ENCODE measurements around the gene INMT.
"Not testable (repeated sequence)": the region's sequence is repeated elsewhere in the genome, so short reads cannot be mapped to it uniquely, and the experiment has no call there.

Gene INMT

GRCh38 chr7:30751696-30752273 is at the start of gene INMT:
Gene INMT (plus strand): TSS chr7:30752135. CDS start chr7:30752151, 16 bp downstream.
- DNase-seq: no peak

- DNase-seq: no peak
These were observed 49.7 kb upstream of the INMT start for GRCh38 chr7:30702200-30702599.

DNA sequence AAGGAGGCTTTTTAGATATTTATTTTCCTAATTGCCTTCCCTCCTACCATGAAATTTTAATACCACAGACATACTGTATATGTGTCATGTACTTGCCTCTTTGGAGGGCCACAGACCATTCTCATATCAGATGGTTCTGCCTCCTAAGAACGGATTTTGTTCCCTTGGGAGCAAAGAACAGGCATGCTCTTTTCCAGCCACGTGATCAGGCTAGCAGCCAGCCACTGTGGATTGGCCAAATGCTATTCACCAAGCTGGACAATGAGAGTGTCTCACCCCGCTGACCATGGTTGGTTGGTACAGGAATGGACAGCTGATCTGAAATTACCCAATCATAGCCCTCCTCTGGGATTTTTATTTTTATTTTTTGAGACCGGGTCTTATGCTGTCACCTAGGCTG is 48.2 kb upstream of the INMT start:
- no peak for DNase-seq

GRCh38 chr7:30705008-30705407 is 46.9 kb upstream of the INMT start:
- no peak for DNase-seq

DNA sequence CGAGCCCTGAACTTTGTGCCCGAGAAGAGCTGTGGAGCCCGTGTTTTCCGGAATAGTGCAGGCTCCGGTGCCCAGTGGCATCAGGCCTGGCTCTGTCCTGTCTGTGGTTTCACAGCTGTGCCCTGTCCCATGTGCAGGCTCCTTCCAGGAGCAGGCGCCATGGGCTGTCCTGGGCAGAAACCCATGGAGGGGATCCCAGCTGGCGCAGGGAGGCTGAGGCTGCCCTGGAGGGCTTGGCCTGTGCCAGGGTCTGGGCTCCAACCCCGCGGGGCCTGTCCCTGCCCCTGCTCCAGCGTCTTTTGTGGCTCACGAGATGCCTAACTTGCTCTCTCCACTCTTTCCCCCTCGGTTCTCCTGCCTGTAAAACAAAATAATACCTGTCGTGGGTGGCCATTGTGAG is 46.3 kb upstream of the INMT start:
- DNase-seq: no peak

- DNase-seq: no peak
These were observed 45.6 kb upstream of the INMT start for GRCh38 chr7:30706316-30706715.

GRCh38 chr7:30706908-30707307 is 45.0 kb upstream of the INMT start:
- DNase-seq: no peak

- DNase-seq: no peak
These were observed 44.3 kb upstream of the INMT start for GRCh38 chr7:30707391-30708357.

DNA sequence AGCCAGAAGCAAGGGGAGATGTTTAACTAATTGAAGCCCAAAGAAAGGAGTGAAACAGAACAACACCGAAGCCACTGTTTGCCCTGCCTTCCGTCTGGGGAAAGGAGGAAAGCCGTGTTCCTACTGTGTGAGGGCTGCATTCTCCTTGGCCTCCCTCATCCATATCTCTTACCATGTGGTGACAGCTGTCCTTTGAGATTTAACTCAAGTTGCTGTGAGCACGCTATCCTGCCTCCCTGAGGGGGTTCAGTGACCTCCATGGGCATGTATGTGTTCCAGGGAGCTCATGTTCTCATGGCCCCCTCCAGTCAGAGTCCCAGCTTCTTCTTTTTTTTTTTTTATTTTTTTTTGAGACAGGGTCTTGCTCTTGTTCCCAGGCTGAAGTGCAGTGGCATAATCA is 43.5 kb upstream of the INMT start:
- no peak for DNase-seq

DNA sequence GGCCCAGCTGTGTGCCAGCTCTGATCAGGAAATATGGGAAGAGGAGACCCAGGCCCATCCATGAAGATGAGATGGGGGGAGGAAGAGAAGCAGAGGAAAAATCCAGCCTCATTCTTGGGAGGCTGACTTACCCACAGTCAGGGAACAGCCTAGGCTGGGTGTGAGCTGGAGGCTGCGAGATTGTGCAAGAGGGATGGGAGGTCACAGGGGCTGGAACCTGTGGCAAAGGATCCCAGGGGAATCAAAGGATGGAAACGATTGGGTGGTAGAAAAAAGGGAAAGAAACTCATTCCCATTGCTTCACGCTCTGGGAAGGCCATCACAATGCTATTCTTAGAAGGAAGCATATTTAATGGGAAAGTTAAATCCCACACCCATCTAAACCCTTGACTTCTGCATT is 43.0 kb upstream of the INMT start:
- peak; percentile 33 for DNase-seq

DNA sequence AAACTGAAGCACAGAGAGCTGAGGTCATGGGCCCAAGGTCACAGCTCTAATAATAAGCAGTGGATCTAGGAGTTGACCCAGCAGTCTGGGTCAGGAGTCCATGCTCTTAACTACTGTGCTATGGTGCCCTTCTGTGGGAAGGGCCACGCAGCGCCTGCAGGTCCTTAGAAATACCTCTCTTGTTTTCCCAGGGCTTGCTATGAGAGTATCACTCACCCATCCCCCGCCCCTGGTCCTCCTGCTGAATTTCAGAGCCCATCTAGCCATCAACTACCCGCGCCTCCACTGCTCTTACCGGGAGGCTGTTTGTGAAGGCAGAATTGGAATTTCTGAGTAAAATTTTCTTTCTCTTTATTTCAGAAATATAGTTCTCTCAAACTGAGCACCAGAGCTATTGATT is 42.4 kb upstream of the INMT start:
- DNase-seq: no peak

GRCh38 chr7:30710669-30711068 is 41.3 kb upstream of the INMT start:
- DNase-seq: no peak

GRCh38 chr7:30713392-30713791 is 38.5 kb upstream of the INMT start:
- no peak for DNase-seq

GRCh38 chr7:30714129-30714528 is 37.8 kb upstream of the INMT start:
- no peak for DNase-seq

- no peak for DNase-seq
These were observed 34.8 kb upstream of the INMT start for GRCh38 chr7:30717181-30717580.

- DNase-seq: not testable (repeated sequence)
These were observed 32.5 kb upstream of the INMT start for GRCh38 chr7:30719434-30719833.

DNA sequence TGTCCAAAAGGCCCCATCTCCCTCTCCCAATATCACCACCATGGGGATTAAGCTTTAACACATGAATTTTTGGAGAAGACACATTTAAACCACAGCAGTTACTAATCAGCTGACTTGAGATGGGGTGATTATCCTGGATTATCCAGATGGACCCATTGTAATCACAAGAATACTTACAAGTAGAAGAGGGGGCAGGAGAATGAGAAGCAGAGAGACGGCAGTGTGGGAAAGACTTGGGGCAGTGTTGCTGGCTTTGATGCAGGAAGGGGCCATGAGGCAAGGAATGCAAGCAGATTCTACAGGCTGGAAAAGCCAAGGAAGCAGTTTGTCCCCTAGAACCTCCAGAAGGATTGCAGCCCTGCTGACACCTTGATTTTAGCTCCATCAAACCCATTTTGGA is 30.7 kb upstream of the INMT start:
- DNase-seq: no peak

- no peak for DNase-seq
These were observed 29.7 kb upstream of the INMT start for GRCh38 chr7:30722187-30722586.

- DNase-seq: no peak
These were observed 29.3 kb upstream of the INMT start for GRCh38 chr7:30722671-30723070.

DNA sequence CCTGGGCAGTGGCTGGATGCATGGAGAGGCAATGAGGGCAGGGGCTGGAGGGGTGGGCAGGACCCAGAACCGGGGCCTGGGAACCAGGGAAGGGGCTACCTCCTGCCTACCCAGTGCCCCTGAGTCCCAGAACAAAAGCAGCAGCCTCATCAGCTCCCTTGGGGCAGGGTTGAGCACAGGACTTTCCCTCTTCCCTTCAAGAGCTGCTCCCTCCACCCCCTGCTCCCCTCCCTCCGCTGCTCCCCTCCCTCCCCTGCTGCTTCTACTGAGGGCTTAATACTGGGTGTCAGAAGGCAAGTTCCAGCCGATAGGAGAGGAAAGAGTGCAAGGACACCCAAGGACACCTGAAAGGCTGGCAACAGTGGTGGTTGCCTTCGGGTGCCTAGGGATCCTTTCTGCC is 28.2 kb upstream of the INMT start:
- DNase-seq: no peak

- DNase-seq: no peak
These were observed 25.5 kb upstream of the INMT start for GRCh38 chr7:30726296-30727006.

DNA sequence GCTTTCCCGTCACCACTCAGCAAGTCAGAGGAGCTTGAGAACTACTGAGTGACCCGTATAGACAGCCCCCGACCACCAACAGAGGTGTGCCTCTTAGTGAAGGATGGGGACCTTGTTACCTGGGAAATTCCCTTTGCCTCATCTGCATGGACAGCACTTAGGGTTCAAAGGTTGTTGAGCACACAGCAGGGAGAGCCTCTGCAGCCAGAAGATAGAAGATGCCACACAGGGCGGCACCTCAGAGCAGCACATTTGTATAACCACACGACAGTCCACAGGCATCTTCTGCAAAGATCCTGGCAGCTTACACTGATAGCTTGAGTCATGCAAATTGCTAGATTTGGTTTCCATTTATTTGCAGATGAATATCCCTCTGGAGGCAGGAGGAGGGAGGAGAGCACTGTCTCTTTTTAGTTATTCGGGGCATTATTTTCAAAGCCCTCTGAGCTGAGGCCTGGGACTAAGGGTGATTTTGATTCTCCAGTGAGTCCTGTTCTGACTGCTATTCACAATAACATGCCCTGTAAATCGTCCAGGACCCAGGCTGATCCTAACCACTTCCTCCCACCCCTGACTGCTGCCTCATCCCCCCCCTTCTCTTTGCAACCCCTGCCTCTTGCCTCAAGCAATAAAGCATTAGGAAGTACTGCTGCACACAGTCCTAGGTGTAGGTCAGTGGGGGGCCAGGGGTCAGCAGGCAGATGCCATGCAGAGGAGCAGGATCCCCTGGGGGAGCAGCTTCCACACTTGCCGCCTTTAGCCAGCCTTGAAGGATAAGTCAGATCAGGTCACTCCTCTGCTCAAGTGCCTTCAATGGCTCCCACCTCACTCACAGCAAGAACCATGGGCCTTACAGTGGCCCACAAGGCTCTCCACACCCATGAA is 24.6 kb upstream of the INMT start:
- DNase-seq: peak; percentile 26

DNA sequence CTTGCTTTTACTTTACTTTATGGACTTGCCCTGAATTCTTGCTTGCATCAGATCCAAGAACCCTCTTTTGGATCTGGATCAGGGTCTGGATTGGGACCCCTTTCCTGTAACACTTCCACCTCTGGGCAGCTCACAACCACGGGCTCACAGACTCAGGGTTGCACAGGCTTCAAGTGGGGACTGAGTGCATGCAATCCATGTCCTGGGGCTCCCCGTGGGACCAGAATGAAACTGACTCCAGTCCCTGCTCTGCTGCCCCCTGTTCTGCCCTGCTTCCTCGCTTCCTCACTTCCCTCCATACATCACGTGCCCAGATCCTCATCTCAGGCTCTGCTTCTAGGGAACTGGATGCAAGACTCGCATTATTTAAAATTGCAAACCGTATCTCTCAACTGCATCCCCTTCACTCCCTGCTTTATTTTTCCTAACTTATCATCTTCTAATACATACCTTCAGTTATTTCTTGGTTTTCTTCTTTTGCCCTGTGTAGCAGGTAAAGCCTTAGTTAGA is 23.3 kb upstream of the INMT start:
- DNase-seq: no peak
